G401 (cell line): ENCODE results near the gene PORCN. TPM values are rescaled to one million over a fixed set of nuclear protein-coding genes. Genes with fewer than 3 reads are reported as not detected.
"Not testable (repeated sequence)": the region's sequence is repeated elsewhere in the genome, so short reads cannot be mapped to it uniquely, and the experiment has no call there.

Source experiments
- DNase-seq: peaks from one replicate; pipeline ENCODE4 v3.0.0-alpha.2; 2015; ENCODE audit warnings: low spot score
- in situ Hi-C: cut with HindIII; loops from 2 replicates; pipeline ENCODE4 v1.10.0; 2016; ENCODE audit warnings: low sequenced_read_pairs, mixed read lengths
- total RNA-seq: library from RNA; depleted of rRNA; stranded (reverse); fragments of >200 nt; shearing (Covaris generic); gene quantifications from 2 replicates; pipeline ENCODE4 v1.2.3, GENCODE V29; 2014

PORCN gene
- total RNA-seq, 1 experiment from 2014 or later, result 3.5 TPM

DNA sequence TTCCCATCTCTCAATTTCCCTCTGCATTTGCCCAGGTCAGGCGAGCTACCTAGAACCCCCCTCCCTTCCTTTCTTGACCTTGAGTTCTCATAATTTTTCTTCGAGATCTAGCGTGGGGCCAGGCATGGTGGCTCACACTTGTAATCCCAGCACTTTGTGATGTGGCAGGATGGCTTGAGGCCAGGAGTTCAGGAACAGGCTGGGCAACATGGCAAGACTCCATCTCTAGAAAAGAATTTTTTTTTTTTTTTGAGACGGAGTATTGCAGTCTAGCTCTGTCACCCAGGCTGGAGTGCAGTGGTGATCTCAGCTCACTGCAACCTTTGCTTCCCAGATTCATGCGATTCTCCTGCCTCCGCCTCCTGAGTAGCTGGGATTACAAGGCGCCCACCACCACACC, 4.5 kb upstream of the PORCN start:
- in situ Hi-C loops, result no loop called here

DNA sequence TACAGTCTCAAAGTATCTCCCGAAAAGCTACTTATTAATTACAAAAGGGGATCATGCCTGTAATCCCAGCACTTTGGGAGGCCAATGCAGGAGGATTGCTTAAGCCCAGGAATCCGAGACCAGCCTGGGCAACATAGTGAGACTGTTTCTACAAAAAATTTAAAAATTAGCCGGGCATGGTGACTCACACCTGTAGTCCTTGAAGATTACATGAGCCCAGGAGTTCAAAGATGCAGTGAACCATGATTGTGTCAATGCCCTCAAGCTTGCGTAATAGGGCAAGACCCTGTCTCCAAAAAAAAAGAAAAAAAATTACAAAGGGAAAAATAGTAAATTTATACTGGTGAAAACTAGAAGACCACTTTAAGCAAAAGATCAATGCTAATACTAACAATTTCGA, 3.3 kb upstream of the PORCN start:
- in situ Hi-C loops, result no loop called here
- DNase-seq, result no peak

More for the DNA sequence above, 4.5 kb upstream of the PORCN start:
- no peak for DNase-seq

- no peak for DNase-seq
- in situ Hi-C loops, result no loop called here
Measured at GRCh38 chrX:48507246-48507645, 1.5 kb upstream of the PORCN start.

DNA sequence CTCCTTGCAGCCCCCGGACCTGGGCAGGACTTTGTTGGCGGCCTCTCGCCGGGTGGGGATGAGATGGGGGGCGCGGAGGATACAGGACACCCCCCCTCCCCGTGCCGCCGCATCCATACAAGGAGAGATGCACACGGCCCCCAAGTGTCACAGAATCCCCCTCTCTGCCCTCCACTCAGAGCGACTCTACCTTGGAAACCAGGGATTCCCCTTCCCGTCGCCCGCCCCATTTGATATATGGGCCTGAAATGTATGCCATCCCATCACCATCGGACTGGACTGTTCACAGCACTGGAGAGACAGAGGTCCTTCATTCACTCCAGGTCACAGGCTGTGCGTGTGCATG, 426 bp downstream of the PORCN start:
- in situ Hi-C loops, result no loop called here
- peak; percentile 2 for DNase-seq

DNA sequence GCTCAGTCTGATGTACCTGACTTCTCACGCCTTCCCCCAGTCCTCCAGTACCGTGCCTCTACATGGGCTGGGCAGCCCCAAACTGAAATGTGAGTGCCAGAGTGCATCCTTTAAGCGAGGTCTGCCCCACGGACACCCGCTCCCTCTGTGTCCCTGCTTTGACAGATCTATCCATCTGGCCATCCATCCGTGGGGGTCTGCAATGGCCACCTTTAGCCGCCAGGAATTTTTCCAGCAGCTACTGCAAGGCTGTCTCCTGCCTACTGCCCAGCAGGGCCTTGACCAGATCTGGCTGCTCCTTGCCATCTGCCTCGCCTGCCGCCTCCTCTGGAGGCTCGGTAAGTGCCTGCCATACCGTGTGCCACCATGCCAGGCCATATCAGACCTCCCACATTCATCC, 827 bp downstream of the PORCN start:
- peak; percentile 31 for DNase-seq
- in situ Hi-C loops, result no loop called here

DNA sequence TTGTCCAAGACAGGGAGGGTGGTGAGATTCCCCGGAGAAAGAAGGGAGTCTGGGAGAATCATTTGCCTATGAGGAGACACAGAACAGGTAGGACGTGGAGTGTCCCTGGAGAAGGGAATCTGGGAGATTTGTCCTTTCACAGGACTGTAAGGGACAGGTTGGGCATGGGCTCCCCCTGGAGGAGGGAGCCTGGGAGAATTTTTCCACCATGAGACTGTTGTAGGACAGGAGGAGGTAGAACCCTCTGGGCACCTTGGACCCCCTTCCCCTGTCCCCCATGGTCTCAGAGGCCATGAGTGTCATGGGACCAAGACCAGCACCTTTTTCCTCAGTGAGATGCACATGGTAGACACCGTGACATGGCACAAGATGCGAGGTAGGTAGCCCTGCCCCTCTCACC, 2.8 kb downstream of the PORCN start:
- peak; percentile 9 for DNase-seq
- in situ Hi-C loops, result no loop called here

- DNase-seq, result no peak
- in situ Hi-C loops, result no loop called here
Measured at GRCh38 chrX:48512371-48512935, 3.7 kb downstream of the PORCN start.

DNA sequence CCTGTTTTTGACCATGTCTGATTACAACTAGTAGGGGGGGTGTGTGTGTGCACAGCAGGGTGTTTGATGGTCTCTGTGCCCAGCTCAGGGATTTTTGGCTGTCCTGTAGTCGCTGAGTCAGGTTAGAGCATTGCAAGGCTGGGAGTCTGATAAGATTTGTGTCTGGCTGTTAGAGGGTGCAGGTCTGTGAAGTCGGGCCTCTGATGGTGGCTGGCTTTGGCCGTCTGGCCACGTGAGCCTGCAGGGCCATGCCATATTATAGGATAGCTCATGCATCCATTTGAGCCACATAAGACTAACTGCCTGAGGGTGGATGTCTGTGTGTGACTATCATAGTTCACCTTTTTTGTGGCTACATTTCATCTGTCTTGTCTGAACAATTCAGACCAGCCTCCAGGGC, 4.9 kb downstream of the PORCN start:
- in situ Hi-C loops, result no loop called here
- DNase-seq, result no peak

DNA sequence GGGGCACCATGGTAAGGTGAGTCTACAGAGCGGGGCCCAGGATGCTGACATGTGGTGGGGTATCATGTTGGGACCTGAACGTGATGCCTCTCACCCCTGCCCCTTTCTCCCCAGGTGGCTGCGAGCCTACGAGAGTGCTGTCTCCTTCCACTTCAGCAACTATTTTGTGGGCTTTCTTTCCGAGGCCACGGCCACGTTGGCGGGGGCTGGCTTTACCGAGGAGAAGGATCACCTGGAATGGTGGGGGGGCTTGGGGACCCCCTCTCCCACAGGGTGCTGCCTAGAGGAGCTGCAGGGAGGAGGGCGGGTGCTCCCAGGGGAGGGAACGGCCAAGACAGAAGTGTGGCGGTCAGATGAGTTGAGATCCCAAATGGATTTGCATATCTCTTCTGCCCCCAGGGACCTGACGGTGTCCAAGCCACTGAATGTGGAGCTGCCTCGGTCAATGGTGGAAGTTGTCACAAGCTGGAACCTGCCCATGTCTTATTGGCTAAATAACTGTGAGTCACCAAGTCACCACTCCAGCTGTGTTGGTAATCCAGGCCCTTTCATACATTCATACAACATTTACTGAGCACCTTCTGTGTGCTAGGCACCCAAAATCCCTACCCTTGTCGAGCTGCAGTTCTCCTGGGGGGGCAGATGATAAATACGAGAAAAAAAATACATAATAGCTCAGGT, 5.5 kb downstream of the PORCN start:
- DNase-seq, result no peak
- in situ Hi-C loops, result no loop called here

- DNase-seq, result no peak
- in situ Hi-C loops, result no loop called here
Measured at GRCh38 chrX:48514868-48515460, 6.2 kb downstream of the PORCN start.

GRCh38 chrX:48515842-48516241, 7.0 kb downstream of the PORCN start:
- in situ Hi-C loops, result no loop called here

GRCh38 chrX:48516285-48516684, 7.5 kb downstream of the PORCN start:
- no peak for DNase-seq
- in situ Hi-C loops, result no loop called here

More at GRCh38 chrX:48515842-48516241, 7.0 kb downstream of the PORCN start:
- DNase-seq, result no peak

- in situ Hi-C loops, result no loop called here
- DNase-seq, result no peak
Measured at GRCh38 chrX:48516987-48517386, 8.2 kb downstream of the PORCN start.

DNA sequence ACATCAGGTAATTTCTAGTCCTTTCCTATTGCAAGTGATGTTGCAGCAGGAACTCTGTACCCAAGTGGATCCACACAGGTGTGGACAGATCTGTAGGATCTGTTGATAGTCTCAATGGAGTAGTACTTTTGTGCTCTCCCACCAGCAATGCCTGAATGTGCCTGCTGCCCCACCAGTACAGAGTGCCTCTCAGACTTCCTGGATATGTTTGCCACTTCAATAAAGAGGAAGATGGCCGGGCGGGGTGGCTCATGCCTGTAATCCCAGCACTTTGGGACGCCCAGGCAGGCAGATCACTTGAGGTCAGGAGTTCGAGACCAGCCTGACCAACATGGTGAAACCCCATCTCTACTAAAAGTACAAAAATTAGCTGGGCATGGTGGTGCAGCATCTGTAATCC, 10.7 kb downstream of the PORCN start:
- in situ Hi-C loops, DNase-seq: not testable (repeated sequence)

GRCh38 chrX:48520455-48520854, 11.7 kb downstream of the PORCN start:
- no peak for DNase-seq
- in situ Hi-C loops, result no loop called here

- in situ Hi-C loops, result no loop called here
- peak; percentile 28 for DNase-seq
Measured at GRCh38 chrX:48520976-48521352, 12.2 kb downstream of the PORCN start.

GRCh38 chrX:48521353-48522243, 12.8 kb downstream of the PORCN start, which contains the start of gene EBP:
EBP (plus strand) TSS chrX:48521808; CDS start chrX:48523772, 1,964 bp downstream.
- DNase-seq, result peak; percentile 91
- in situ Hi-C loops, result no loop called here

DNA sequence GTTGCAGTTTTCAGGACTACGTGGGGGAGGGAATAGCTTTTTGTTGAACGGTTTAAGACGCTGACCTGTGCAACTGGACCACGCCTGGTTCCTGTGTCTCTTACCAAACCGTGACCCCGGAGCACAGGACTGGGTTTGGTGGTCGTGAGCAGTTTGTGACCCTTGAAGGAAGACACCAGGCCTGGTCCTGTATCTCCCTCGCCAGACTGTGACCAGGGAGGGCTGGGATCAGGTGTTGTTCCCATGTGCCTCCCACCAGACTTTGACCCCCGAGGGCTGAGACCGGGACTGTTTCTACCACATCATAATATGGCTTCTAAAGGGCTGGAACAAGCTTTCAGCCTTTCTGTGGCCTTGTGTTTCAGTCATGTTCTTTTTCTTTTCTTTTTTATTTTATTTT, 13.5 kb downstream of the PORCN start:
- no peak for DNase-seq
- in situ Hi-C loops, result no loop called here

DNA sequence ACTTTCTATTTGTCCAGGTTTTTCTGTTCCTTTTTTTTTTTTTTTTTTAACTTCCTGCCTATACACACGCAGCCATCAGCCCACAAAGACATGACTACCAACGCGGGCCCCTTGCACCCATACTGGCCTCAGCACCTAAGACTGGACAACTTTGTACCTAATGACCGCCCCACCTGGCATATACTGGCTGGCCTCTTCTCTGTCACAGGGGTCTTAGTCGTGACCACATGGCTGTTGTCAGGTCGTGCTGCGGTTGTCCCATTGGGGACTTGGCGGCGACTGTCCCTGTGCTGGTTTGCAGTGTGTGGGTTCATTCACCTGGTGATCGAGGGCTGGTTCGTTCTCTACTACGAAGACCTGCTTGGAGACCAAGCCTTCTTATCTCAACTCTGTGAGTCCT, 14.9 kb downstream of the PORCN start:
- DNase-seq, result no peak
- in situ Hi-C loops, result no loop called here

- DNase-seq, in situ Hi-C loops: not testable (repeated sequence)
Measured at GRCh38 chrX:48525853-48526252, 17.1 kb downstream of the PORCN start.
